ENCODE results near the gene ORM2. TPM values are rescaled to one million over a fixed set of nuclear protein-coding genes. Genes with fewer than 3 reads are reported as not detected.

The ORM2 gene
- total and polyA plus RNA-seq, 2 experiments from 2014 or later: 0.76 TPM

DNA sequence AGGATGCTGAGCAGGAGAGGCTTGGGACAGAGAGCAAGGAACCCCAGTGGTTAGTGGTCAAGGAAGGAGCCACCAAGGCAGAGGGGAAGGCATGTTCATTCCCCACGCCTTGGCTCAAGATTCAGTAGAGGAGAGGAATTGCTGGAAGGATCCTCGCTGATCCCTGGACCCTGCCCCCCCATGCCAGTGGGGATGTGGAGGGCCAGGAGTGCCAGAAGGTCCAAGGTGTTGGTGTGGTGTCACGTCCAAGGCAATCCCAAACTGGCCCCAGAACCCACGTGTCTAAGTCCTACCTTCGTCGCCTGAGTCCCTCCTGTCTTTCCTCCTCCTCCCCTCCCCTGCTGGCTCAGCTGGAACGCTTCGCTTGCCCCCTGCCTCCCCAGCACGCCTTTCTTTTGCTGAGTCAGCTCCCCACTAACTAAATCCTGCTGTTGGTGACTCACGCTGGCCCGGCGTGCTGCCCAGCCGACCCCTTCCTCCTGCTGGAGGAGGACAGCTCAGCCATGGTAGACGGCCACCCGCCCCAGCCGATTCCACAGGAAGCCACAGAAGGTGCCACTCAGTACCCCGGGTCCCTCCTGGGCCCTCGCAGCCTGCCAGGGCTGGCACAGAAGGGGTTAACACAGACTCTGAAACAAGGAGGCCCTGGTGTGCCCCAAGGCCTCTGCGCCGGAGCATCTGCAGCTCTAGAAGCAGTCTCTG is 44.4 kb upstream of the ORM2 start:
- ATAC-seq (no peak), DNase-seq (ENCODE audit: low spot score) (no peak)
- Mint-ChIP-seq H3K4me3 (no peak overlapping the region), H3K9me3 (no peaks in the 10 kb centered on the region; the same call in 2 of the 3 replicates), H3K27ac (no peak overlapping the region), H3K27me3 (ENCODE audit: insufficient read depth, low read depth, poor library complexity) (no peaks in the 10 kb centered on the region), H3K36me3 (ENCODE audit: low read depth) (peaks cover 3% of the 10 kb centered on the region; the same call in 1 of the 3 replicates), H3K4me1 (peaks cover 21% of the 10 kb centered on the region)
- peaks cover 7% of the 10 kb centered on the region for H3K4me1 ChIP-seq (ENCODE audit: insufficient read depth)
- H3K9me2 ChIP-seq (ENCODE audit: insufficient read depth): no peaks in the 10 kb centered on the region
- no peaks in the 10 kb centered on the region for H3K79me2 ChIP-seq (replicated peaks; ENCODE audit: insufficient read depth)
- H3K27ac ChIP-seq (ENCODE audit: low read depth): no peak overlapping the region
- TF ChIP-seq EZH2 (IDR thresholded peaks at IDR 0.05; ENCODE audit: low read depth, unreplicated experiment) (no peak), ZNF331 (CRISPR knock-in tag; IDR thresholded peaks at IDR 0.05; ENCODE audit: low read depth) (no peak), ZNF462 (CRISPR knock-in tag; IDR thresholded peaks at IDR 0.05) (no peak), ZNF114 (CRISPR knock-in tag; IDR thresholded peaks at IDR 0.05) (no peak), STAT1 (IDR thresholded peaks at IDR 0.05; ENCODE audit: unreplicated experiment) (no peak)
- no peaks in the 10 kb centered on the region for H3K27me3 ChIP-seq (ENCODE audit: insufficient read depth)
- H2AFZ ChIP-seq: no peak overlapping the region
- H3K4me2 ChIP-seq: no peak overlapping the region
- H3K4me3 ChIP-seq: no peak overlapping the region
- no peaks in the 10 kb centered on the region for H3F3A ChIP-seq (replicated peaks; ENCODE audit: low read depth)
- H4K20me1 ChIP-seq (replicated peaks; ENCODE audit: insufficient read depth): no peaks in the 10 kb centered on the region
- H3K36me3 ChIP-seq (ENCODE audit: insufficient read depth): no peaks in the 10 kb centered on the region
